Prostate gland (tissue), 2 donors: ENCODE measurements around the gene CCDC141. TPM values are rescaled to one million over a fixed set of nuclear protein-coding genes. Genes with fewer than 3 reads are reported as not detected.

Source experiments
- DNase-seq: peaks from one replicate; pipeline ENCODE4 v3.0.0-alpha.2; 2019; ENCODE audit warnings: low spot score
- H3K27ac ChIP-seq, 2 donors: fragments of 200-600 bp; sonication (generic); 2 replicates each; pipeline ENCODE4 v1.5.1; 2017 to 2019
- H3K27me3 ChIP-seq: fragments of 200-600 bp; sonication (generic); replicated peaks from 2 replicates; pipeline ENCODE4 v1.5.1; 2019; ENCODE audit not compliant: insufficient read depth
- H3K36me3 ChIP-seq, 2 donors: fragments of 200-600 bp; sonication (generic); 1 replicate in 1 of 2; 2 replicates in 1 of 2; pipeline versions ENCODE4 v1.5.1 to v1.8.1; 2017 to 2019
- H3K4me1 ChIP-seq: fragments of 200-600 bp; sonication (generic); replicated peaks from 2 replicates; pipeline ENCODE4 v1.5.1; 2019
- H3K4me3 ChIP-seq, 2 donors: fragments of 200-600 bp; sonication (generic); 2 replicates each; pipeline ENCODE4 v1.5.1; 2017 to 2019
- H3K9me3 ChIP-seq: fragments of 200-600 bp; sonication (generic); 2 replicates; pipeline ENCODE4 v1.5.1; 2017
- POLR2A ChIP-seq: fragments of 450-650 bp; IDR thresholded peaks from one replicate; pipeline ENCODE4 v1.6.1; 2016; ENCODE audit warnings: antibody characterized with exemption, mild to moderate bottlenecking
- POLR2AphosphoS5 ChIP-seq: sonication (generic); formaldehyde crosslinking; IDR thresholded peaks from one replicate; pipeline ENCODE4 v1.6.1; 2017; ENCODE audit warnings: antibody characterized with exemption
- WGBS: methylation state at CpG from one replicate; pipeline ENCODE4 v1.1.5; 2018; 5-methylcytosine and 5-hydroxymethylcytosine counted together
- intact Hi-C: fragments of 100-400 bp; cut with DNase I; formaldehyde crosslinking; loops from one replicate; pipeline ENCODE4 v1.14.2; 2022
- total RNA-seq, 2 donors: library from RNA; depleted of rRNA; stranded (reverse); fragments of >200 nt; gene quantifications; one replicate each; pipeline ENCODE4 v1.1.0, GENCODE V29; 2016
- TF ChIP-seq, protein P1 (sequence below), 4 experiments: fragments of 200-600 bp in 2 of 4; fragments of 450-650 bp in 2 of 4; sonication (generic) in 2 of 4; IDR thresholded peaks; 1 replicate in 3 of 4; 2 replicates in 1 of 4; pipeline ENCODE4 v1.5.1; 2016 to 2019; ENCODE audit warnings: antibody characterized with exemption in 4 of 4, mild to moderate bottlenecking in 2 of 4, moderate library complexity in 2 of 4

CCDC141 gene
- total RNA-seq, 2 donors from 2014 or later = 0.32 to 8.6 TPM

DNA sequence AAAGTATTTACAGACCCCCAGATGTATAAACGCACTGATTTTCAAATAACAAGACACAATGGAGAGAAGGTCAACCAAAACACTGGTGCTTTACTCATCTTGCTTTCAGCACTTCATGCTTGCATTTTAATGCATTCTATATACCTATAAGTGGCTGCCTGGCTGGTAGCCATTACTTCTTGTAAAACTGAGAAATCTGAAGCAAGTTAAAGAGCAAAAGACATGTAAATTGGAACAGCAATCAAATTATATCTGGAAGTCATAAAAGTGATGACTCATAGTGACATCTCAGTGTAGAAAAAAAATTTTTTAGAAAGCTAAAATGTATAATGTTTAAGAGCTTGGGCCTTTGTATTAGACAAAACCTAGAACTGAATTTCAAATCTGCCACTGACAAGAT is 106.2 kb downstream of the CCDC141 start:
- H3K9me3 ChIP-seq = no peaks in the 10 kb centered on the region
- H3K27me3 ChIP-seq = no peaks in the 10 kb centered on the region
- DNase-seq = no peak
- H3K27ac ChIP-seq = no peak overlapping the region
- TF ChIP-seq, protein P1, sequence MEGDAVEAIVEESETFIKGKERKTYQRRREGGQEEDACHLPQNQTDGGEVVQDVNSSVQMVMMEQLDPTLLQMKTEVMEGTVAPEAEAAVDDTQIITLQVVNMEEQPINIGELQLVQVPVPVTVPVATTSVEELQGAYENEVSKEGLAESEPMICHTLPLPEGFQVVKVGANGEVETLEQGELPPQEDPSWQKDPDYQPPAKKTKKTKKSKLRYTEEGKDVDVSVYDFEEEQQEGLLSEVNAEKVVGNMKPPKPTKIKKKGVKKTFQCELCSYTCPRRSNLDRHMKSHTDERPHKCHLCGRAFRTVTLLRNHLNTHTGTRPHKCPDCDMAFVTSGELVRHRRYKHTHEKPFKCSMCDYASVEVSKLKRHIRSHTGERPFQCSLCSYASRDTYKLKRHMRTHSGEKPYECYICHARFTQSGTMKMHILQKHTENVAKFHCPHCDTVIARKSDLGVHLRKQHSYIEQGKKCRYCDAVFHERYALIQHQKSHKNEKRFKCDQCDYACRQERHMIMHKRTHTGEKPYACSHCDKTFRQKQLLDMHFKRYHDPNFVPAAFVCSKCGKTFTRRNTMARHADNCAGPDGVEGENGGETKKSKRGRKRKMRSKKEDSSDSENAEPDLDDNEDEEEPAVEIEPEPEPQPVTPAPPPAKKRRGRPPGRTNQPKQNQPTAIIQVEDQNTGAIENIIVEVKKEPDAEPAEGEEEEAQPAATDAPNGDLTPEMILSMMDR (IDR thresholded peaks at IDR 0.05) = no peak
- TF ChIP-seq POLR2AphosphoS5 (no peak), POLR2A (no peak)
- H3K4me3 ChIP-seq = no peak overlapping the region
- intact Hi-C loops = no loop called here
- WGBS = 71% methylated on average over 1 of the region's 1 CpG
- H3K36me3 ChIP-seq = no peaks in the 10 kb centered on the region
- H3K4me1 ChIP-seq = no peaks in the 10 kb centered on the region

GRCh38 chr2:178934571-178934970 is 115.4 kb downstream of the CCDC141 start:
- no peaks in the 10 kb centered on the region for H3K4me1 ChIP-seq
- H3K9me3 ChIP-seq = no peaks in the 10 kb centered on the region
- TF ChIP-seq, protein P1 (IDR thresholded peaks at IDR 0.05) = no peak
- TF ChIP-seq POLR2A (no peak), POLR2AphosphoS5 (no peak)
- no peak for DNase-seq
- H3K36me3 ChIP-seq = no peaks in the 10 kb centered on the region
- intact Hi-C loops = no loop called here
- no peaks in the 10 kb centered on the region for H3K27me3 ChIP-seq
- no peak overlapping the region for H3K27ac ChIP-seq
- no peak overlapping the region for H3K4me3 ChIP-seq

DNA sequence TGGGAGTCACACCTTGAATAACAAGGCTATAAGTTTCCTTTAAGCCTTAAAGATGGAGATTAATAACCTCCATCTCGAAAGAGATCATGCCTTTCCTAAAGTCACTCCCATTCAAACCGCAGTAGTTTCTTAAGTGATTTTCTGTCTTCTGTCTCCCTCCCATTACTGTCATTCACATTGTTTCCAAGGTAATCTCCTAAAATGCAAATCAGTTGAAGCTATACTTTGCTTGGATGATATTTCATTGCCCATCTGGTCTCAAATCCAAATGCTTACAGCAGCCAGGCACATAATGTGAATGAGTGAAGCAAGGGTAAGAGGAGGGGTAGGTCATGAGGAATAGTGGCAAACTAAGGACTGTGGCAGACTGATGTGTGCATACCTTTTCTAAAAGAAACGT is 116.4 kb downstream of the CCDC141 start:
- no peaks in the 10 kb centered on the region for H3K27me3 ChIP-seq
- H3K4me3 ChIP-seq = no peak overlapping the region
- no peak for DNase-seq
- H3K4me1 ChIP-seq = no peaks in the 10 kb centered on the region
- TF ChIP-seq POLR2A (no peak), POLR2AphosphoS5 (no peak)
- TF ChIP-seq, protein P1 (IDR thresholded peaks at IDR 0.05) = no peak
- WGBS = 73% methylated on average over 3 of the region's 3 CpGs
- H3K9me3 ChIP-seq = no peaks in the 10 kb centered on the region
- intact Hi-C loops = no loop called here
- no peak overlapping the region for H3K27ac ChIP-seq
- H3K36me3 ChIP-seq = no peaks in the 10 kb centered on the region

DNA sequence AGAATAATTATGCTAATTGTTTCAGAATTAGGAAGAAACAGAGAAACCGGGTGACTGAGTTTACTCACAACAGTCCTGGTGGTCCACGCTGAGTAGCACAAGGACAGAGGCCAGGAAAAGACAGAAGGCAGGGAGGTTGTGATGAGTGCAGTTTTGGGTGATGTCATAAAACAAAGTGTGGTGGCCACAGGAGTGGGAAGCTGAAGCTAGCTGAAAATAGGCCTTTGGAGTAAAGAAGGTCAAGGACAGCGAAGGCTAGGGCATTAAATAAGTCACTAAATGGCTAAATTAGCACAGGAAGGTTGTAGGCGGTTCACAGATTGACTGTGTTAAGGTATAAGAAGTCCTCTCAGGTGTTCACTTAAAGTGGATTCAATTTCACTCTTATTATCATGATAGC is 121.9 kb downstream of the CCDC141 start:
- intact Hi-C loops = no loop called here
- DNase-seq = no peak

GRCh38 chr2:178927173-178927572 is 122.8 kb downstream of the CCDC141 start:
- 82% methylated on average over 7 of the region's 7 CpGs for WGBS
- TF ChIP-seq, protein P1 (IDR thresholded peaks at IDR 0.05) = no peak
- TF ChIP-seq POLR2AphosphoS5 (no peak), POLR2A (no peak)
- Histone ChIP-seq H3K4me3 (no peak overlapping the region), H3K9me3 (no peaks in the 10 kb centered on the region), H3K27ac (no peak overlapping the region), H3K27me3 (no peaks in the 10 kb centered on the region), H3K4me1 (no peaks in the 10 kb centered on the region), H3K36me3 (no peaks in the 10 kb centered on the region)
- DNase-seq = no peak
- intact Hi-C loops = no loop called here

More for the DNA sequence above, 121.9 kb downstream of the CCDC141 start:
- Histone ChIP-seq H3K4me3 (no peak overlapping the region), H3K9me3 (no peaks in the 10 kb centered on the region), H3K27ac (no peak overlapping the region), H3K27me3 (no peaks in the 10 kb centered on the region), H3K4me1 (no peaks in the 10 kb centered on the region), H3K36me3 (no peaks in the 10 kb centered on the region)
- no peak for TF ChIP-seq POLR2AphosphoS5
- no peak for TF ChIP-seq POLR2A
- TF ChIP-seq, protein P1 (IDR thresholded peaks at IDR 0.05) = no peak
- 80% methylated on average over 4 of the region's 4 CpGs for WGBS
